SK-N-SH treated with all-trans-retinoic acid at 6 μM for 48 hours (cell line): ENCODE measurements around the gene PSMD14.

ENCODE experiments used
- ATAC-seq: fragments of 200-7000 bp; cut with Tn5 transposase; 3 replicates; pipeline ENCODE4 v1.9.1; 2020; ENCODE audit warnings: mild to moderate bottlenecking, moderate library complexity
- ARNTL ChIP-seq: fragments of 450-650 bp; formaldehyde crosslinking; IDR thresholded peaks from 2 replicates; pipeline ENCODE4 v1.5.0; 2020; ENCODE audit warnings: low read depth, mild to moderate bottlenecking, moderate library complexity, borderline replicate concordance
- BACH2 ChIP-seq: fragments of 250-450 bp; sonication (Bioruptor Pico); IDR thresholded peaks from 2 replicates; pipeline ENCODE4 v1.9.0; 2021; ENCODE audit warnings: mild to moderate bottlenecking, borderline replicate concordance
- CREB5 ChIP-seq: fragments of 250-450 bp; sonication (Bioruptor Pico); IDR thresholded peaks from 2 replicates; pipeline ENCODE4 v1.5.1; 2020; ENCODE audit warnings: low read depth, mild to moderate bottlenecking, moderate library complexity
- CSDC2 ChIP-seq: fragments of 250-450 bp; sonication (Bioruptor Pico); IDR thresholded peaks from 2 replicates; pipeline ENCODE4 v1.5.0; 2020; ENCODE audit warnings: mild to moderate bottlenecking, moderate library complexity
- CSRNP3 ChIP-seq: fragments of 250-450 bp; sonication (Bioruptor Pico); IDR thresholded peaks from 2 replicates; pipeline ENCODE4 v1.5.1; 2021; ENCODE audit warnings: mild to moderate bottlenecking, moderate library complexity
- ESRRG ChIP-seq: fragments of 250-450 bp; sonication (Bioruptor Pico); IDR thresholded peaks from 2 replicates; pipeline ENCODE4 v1.6.1; 2021; ENCODE audit warnings: mild to moderate bottlenecking
- GLIS3 ChIP-seq: fragments of 250-450 bp; sonication (Bioruptor Pico); IDR thresholded peaks from 2 replicates; pipeline ENCODE4 v1.5.0; 2020; ENCODE audit warnings: mild to moderate bottlenecking, moderate library complexity
- OSR1 ChIP-seq: fragments of 250-450 bp; sonication (Bioruptor Pico); IDR thresholded peaks from 2 replicates; pipeline ENCODE4 v1.8.0; 2022; ENCODE audit warnings: moderate library complexity, mild to moderate bottlenecking, inconsistent platforms
- PATZ1 ChIP-seq: fragments of 250-450 bp; sonication (Bioruptor Pico); IDR thresholded peaks from 2 replicates; pipeline ENCODE4 v1.8.0; 2020; ENCODE audit warnings: mild to moderate bottlenecking, moderate library complexity, borderline replicate concordance
- PPARA ChIP-seq: fragments of 250-450 bp; sonication (Bioruptor Pico); IDR thresholded peaks from 2 replicates; pipeline ENCODE4 v1.5.0; 2020; ENCODE audit warnings: mild to moderate bottlenecking, borderline replicate concordance
- RARB ChIP-seq: fragments of 250-450 bp; sonication (Bioruptor Pico); IDR thresholded peaks from 2 replicates; pipeline ENCODE4 v1.8.0; 2021; ENCODE audit warnings: mild to moderate bottlenecking, moderate library complexity
- SNAI2 ChIP-seq: fragments of 250-450 bp; sonication (Bioruptor Pico); IDR thresholded peaks from 2 replicates; pipeline ENCODE4 v1.5.0; 2020; ENCODE audit warnings: mild to moderate bottlenecking, moderate library complexity
- TCF4 ChIP-seq: fragments of 250-450 bp; sonication (Bioruptor Pico); IDR thresholded peaks from 2 replicates; pipeline ENCODE4 v1.8.0; 2021; ENCODE audit warnings: mild to moderate bottlenecking, moderate library complexity, borderline replicate concordance
- TOX ChIP-seq: fragments of 250-450 bp; sonication (Bioruptor Pico); IDR thresholded peaks from 2 replicates; pipeline ENCODE4 v1.8.0; 2021; ENCODE audit warnings: mild to moderate bottlenecking, moderate library complexity, borderline replicate concordance
- ZC3H10 ChIP-seq: fragments of 250-450 bp; sonication (Bioruptor Pico); IDR thresholded peaks from 2 replicates; pipeline ENCODE4 v1.5.1; 2021; ENCODE audit warnings: mild to moderate bottlenecking, moderate library complexity
- ZFP3 ChIP-seq: fragments of 250-450 bp; sonication (Bioruptor Pico); IDR thresholded peaks from 2 replicates; pipeline ENCODE4 v1.5.0; 2020; ENCODE audit warnings: mild to moderate bottlenecking, moderate library complexity
- ZNF565 ChIP-seq: fragments of 450-650 bp; formaldehyde crosslinking; conservative IDR thresholded peaks from 2 replicates; pipeline ENCODE4 v1.5.0; 2020; ENCODE audit warnings: low read depth, mild to moderate bottlenecking, moderate library complexity
- ZNF70 ChIP-seq: fragments of 450-650 bp; formaldehyde crosslinking; IDR thresholded peaks from 2 replicates; pipeline ENCODE4 v1.5.0; 2020; ENCODE audit warnings: mild to moderate bottlenecking, moderate library complexity
- ZNF8 ChIP-seq: fragments of 450-650 bp; formaldehyde crosslinking; IDR thresholded peaks from 2 replicates; pipeline ENCODE4 v1.5.0; 2020; ENCODE audit warnings: mild to moderate bottlenecking, moderate library complexity
- TF ChIP-seq, protein P1 (sequence below): fragments of 250-450 bp; sonication (Bioruptor Pico); IDR thresholded peaks from 2 replicates; pipeline ENCODE4 v1.5.0; 2020; ENCODE audit warnings: mild to moderate bottlenecking, moderate library complexity

Gene PSMD14

GRCh38 chr2:161409308-161409907, 101.2 kb downstream of the PSMD14 start:
- no peak for ATAC-seq
- no peak for TF ChIP-seq TCF4 (CRISPR knock-in tag)
- TF ChIP-seq OSR1 (CRISPR knock-in tag): no peak
- TF ChIP-seq PATZ1: no peak
- TF ChIP-seq ZNF565 (CRISPR knock-in tag): no peak
- no peak for TF ChIP-seq PPARA (CRISPR knock-in tag)
- no peak for TF ChIP-seq ZFP3 (CRISPR knock-in tag)
- TF ChIP-seq TOX (CRISPR knock-in tag): no peak
- TF ChIP-seq RARB (CRISPR knock-in tag): no peak
- no peak for TF ChIP-seq CSRNP3 (CRISPR knock-in tag)
- TF ChIP-seq BACH2 (CRISPR knock-in tag): no peak
- TF ChIP-seq GLIS3 (CRISPR knock-in tag): no peak
- TF ChIP-seq ESRRG (CRISPR knock-in tag): no peak
- TF ChIP-seq CSDC2 (CRISPR knock-in tag): no peak
- no peak for TF ChIP-seq CREB5
- TF ChIP-seq ZC3H10 (CRISPR knock-in tag): no peak
- no peak for TF ChIP-seq ARNTL (CRISPR knock-in tag)
- TF ChIP-seq SNAI2 (CRISPR knock-in tag): no peak
- no peak for TF ChIP-seq ZNF70

GRCh38 chr2:161412346-161412745, 104.1 kb downstream of the PSMD14 start:
- TF ChIP-seq PPARA (CRISPR knock-in tag) (no peak), ZNF565 (CRISPR knock-in tag) (no peak), BACH2 (CRISPR knock-in tag) (no peak), CREB5 (no peak), ZNF70 (no peak), ZFP3 (CRISPR knock-in tag) (no peak), ZNF8 (CRISPR knock-in tag) (no peak), ARNTL (CRISPR knock-in tag) (no peak)
- TF ChIP-seq, protein P1, sequence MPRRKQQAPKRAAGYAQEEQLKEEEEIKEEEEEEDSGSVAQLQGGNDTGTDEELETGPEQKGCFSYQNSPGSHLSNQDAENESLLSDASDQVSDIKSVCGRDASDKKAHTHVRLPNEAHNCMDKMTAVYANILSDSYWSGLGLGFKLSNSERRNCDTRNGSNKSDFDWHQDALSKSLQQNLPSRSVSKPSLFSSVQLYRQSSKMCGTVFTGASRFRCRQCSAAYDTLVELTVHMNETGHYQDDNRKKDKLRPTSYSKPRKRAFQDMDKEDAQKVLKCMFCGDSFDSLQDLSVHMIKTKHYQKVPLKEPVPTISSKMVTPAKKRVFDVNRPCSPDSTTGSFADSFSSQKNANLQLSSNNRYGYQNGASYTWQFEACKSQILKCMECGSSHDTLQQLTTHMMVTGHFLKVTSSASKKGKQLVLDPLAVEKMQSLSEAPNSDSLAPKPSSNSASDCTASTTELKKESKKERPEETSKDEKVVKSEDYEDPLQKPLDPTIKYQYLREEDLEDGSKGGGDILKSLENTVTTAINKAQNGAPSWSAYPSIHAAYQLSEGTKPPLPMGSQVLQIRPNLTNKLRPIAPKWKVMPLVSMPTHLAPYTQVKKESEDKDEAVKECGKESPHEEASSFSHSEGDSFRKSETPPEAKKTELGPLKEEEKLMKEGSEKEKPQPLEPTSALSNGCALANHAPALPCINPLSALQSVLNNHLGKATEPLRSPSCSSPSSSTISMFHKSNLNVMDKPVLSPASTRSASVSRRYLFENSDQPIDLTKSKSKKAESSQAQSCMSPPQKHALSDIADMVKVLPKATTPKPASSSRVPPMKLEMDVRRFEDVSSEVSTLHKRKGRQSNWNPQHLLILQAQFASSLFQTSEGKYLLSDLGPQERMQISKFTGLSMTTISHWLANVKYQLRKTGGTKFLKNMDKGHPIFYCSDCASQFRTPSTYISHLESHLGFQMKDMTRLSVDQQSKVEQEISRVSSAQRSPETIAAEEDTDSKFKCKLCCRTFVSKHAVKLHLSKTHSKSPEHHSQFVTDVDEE (CRISPR knock-in tag): no peak
- ATAC-seq: no peak
